KOPT-K1 (cell line): ENCODE data around the gene LCE4A.
"Not testable (repeated sequence)": the region's sequence is repeated elsewhere in the genome, so short reads cannot be mapped to it uniquely, and the experiment has no call there.

ENCODE experiments used
- H3K27ac ChIP-seq: fragments of 200-600 bp; sonication (generic); 2 replicates; pipeline ENCODE4 v1.5.1; 2016; ENCODE audit warnings: antibody characterized with exemption, mild to moderate bottlenecking, low read depth, low read length; ENCODE audit not compliant: poor library complexity, severe bottlenecking
- H3K36me3 ChIP-seq: fragments of 200-600 bp; sonication (generic); 2 replicates; pipeline ENCODE4 v1.5.1; 2017; ENCODE audit warnings: antibody characterized with exemption, mild to moderate bottlenecking, low read length, moderate library complexity; ENCODE audit not compliant: insufficient read depth
- H3K9me3 ChIP-seq: fragments of 200-600 bp; sonication (generic); 2 replicates; pipeline ENCODE4 v1.5.1; 2017; ENCODE audit warnings: antibody characterized with exemption, low read length, mild to moderate bottlenecking; ENCODE audit not compliant: insufficient read depth, poor library complexity, severe bottlenecking

Gene LCE4A, protein sequence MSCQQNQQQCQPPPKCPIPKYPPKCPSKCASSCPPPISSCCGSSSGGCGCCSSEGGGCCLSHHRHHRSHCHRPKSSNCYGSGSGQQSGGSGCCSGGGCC

DNA sequence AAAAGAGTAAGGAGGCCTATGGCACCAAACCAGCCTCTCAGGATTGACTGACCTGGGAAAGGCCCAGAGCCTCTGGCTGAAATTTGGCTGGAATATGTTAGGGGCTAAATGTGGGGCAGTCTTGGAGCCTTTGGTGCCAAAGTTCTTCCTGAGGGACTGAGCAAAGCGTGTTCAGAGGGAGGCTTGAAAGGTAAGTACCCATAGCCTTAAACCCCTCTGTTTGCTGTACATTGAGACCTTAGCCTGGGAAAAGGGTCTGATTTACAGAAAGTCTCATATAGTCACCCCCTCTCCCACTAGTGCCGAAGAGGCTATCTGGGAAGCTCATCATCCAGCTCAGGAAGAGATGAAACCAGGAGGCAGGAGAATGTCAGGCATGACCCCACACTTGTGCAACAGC, at the start of gene LCE4A:
Gene LCE4A (plus strand): TSS at position 301 of the 400 bp plus-strand sequence. CDS start 916 bp downstream, outside the sequence.
- Histone ChIP-seq H3K36me3 (no peaks in the 10 kb centered on the region), H3K27ac (no peak within 1 kb of the TSS), H3K9me3 (no peaks in the 10 kb centered on the region)

DNA sequence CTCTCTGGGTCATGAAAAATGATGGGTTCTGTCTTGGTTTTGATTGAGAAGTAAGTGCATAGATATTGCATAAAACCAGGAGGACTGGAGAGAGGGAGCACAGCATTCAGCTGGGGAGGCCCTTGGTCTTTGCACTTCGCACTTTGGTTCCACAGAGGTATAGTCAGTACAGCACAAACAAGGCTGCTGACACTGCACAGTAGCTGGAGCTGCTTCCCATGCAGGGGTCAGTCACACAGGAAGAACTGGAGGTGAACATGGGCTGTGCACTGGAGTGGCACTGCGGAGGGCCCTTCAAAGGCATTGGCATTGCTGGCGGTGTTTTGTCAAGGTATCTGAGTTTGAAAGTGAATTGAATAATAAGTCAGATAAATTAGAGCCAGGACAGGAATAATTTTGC, 49.3 kb upstream of the LCE4A start:
- H3K27ac ChIP-seq, result no peak overlapping the region
- H3K36me3 ChIP-seq, result no peaks in the 10 kb centered on the region
- H3K9me3 ChIP-seq, result no peaks in the 10 kb centered on the region

DNA sequence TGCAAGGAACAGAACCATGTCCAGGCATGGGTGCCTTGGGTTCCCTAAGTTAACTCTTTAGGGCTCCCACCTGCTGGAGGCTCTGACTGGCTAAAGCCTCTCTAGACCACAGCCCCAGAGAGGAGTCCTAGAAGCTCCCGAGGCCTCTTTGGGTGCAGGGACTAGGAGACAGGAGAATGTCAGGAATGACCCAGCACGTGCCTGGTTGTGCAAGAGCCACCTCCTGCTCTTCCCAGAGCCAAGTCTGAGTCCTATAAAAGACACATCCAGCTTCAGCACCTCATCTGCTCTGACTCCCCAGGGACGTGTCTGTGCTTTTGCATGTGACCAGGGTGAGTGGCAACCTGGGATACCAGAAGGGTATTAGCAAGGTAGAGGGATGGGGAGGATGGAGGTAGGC, 44.9 kb upstream of the LCE4A start, which contains the start of gene LCE2D:
Gene LCE2D (plus strand): TSS at position 283 of the 400 bp plus-strand sequence. CDS start 726 bp downstream, outside the sequence.
- Histone ChIP-seq H3K9me3 (no peaks in the 10 kb centered on the region), H3K36me3 (no peaks in the 10 kb centered on the region), H3K27ac (no peak within 1 kb of the TSS)

DNA sequence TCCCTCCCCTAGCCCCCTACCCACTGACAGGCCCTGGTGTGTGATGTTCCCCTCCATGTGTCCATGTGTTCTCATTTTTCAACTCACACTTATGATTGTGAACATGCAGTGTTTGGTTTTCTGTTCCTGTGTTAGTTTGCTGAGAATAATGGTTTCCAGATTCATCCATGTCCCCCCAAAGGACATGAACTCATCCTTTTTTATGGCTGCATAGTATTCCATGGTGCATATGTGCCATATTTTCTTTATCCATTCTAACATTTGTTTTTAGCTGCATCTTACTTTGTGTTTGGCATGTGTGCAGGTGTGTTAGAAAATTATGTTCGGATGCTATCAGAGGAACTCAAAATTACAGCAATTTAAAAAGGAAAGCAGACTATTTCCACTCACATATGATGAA, 41.8 kb upstream of the LCE4A start:
- H3K36me3 ChIP-seq, H3K27ac ChIP-seq, H3K9me3 ChIP-seq: not testable (repeated sequence)

DNA sequence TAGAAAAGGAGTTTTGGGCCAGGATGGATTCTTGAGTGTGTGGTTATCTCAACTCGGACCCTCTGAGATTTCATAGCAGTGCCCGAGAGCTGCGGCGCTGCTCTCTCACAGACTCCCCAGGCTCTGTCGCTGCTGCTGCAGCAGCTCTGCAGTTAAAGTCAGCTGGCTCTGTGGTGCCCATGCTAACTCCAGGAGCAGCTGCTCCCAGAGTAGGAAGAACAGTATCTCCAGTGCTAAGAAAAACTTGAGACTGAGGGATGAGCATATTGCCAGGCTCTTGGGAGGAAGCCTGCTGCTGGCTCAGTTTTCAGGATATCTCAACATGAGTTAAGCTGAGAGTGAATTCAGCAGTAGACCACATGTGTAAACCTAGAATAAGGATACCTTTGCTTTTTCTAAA, 40.3 kb upstream of the LCE4A start:
- Histone ChIP-seq H3K27ac (no peak overlapping the region), H3K36me3 (no peaks in the 10 kb centered on the region), H3K9me3 (no peaks in the 10 kb centered on the region)

DNA sequence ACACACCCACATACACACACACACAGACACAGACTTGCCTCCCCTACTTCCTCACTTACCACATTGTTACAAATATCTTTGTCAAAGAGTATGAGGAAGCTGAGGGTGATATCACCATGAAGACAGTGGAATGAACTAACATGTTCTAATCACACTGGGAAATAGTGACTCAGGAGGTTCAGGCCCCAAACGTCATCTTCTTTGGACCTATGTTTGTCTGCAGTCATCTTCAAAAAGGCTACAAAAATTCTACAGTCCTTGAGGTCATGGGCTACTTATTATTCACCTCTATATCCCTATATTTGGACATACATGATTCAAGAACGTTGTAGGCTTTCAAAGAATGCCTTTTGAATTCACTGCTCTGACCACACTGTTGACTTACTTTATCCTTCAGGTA, 34.9 kb upstream of the LCE4A start:
- no peaks in the 10 kb centered on the region for H3K36me3 ChIP-seq
- no peaks in the 10 kb centered on the region for H3K9me3 ChIP-seq
- H3K27ac ChIP-seq, result no peak overlapping the region

DNA sequence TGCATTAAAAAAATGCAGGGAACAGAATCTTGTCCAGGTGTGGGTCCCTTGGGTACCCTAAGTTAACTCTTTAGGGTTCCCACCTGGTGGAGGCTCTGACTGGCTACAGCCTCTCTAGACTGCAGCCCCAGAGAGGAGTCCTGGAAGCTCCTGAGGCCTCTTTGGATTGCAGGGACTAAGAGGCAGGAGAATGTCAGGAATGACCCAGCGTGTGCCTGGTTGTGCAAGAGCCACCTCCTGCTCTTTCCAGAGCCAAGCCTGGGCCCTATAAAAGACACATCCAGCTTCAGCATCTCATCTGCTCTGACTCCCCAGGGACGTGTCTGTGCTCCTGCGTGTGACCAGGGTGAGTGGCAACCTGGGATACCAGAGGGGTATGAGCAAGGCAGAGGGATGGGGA, 33.0 kb upstream of the LCE4A start, which contains the start of gene LCE2C:
Gene LCE2C (plus strand): TSS at position 297 of the 400 bp plus-strand sequence. CDS start 737 bp downstream, outside the sequence.
- H3K27ac ChIP-seq, H3K9me3 ChIP-seq, H3K36me3 ChIP-seq: not testable (repeated sequence)

DNA sequence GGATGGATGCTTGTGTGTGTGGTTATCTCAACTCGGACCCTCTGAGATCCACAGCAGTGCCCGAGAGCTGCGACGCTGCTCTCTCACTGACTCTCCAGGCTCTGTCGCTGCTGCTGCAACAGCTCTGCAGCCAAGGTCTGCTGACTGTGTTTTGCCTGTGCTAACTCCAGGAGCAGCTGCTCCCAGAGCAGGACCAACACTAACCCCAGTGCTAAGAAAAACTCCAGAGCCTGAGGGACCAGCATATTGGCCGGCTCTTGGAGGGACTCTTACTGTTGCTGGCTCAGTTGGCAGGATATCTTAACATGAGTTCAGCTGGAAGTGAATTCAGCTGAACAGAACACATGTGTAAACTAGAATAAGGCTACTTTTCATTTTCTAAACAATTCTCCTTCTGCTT, 28.5 kb upstream of the LCE4A start:
- Histone ChIP-seq H3K36me3 (no peaks in the 10 kb centered on the region), H3K27ac (no peak overlapping the region), H3K9me3 (no peaks in the 10 kb centered on the region)

DNA sequence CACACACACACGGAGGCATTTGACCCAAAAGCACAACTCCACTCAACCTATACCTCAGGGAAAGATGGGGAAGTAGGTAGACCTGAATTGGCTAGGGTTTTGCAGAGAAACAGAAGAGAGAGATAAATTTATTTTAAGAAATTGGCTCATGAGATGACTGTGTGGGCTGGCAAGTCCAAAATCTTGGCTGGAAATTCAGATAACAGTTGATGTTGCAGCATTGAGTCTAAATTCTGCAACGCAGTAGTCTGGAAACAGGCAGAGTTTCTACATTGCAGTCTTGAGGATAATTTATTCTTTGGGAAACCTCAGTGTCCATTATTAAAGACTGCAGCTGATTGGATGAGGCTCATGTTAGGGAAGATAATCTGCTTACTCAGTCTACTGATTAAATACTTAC, 26.3 kb upstream of the LCE4A start:
- no peak overlapping the region for H3K27ac ChIP-seq
- no peaks in the 10 kb centered on the region for H3K9me3 ChIP-seq
- H3K36me3 ChIP-seq, result no peaks in the 10 kb centered on the region

DNA sequence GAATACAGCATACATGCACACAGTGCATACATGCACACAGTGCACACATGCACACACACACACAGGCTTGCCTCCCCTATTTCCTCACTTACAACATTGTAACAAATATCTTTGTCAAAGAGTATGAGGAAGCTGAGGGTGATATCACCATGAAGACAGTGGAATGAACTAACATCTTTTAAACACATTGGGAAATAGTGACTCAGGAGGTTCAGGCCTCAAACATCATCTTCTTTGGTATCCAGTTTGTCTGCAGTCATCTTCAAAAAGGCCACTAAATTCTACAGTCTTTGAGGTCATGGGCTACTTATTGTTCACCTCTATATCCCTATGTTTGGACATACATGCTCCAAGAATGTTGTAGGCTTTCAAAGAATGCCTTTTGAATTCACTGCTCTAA, 24.1 kb upstream of the LCE4A start:
- Histone ChIP-seq H3K9me3 (no peaks in the 10 kb centered on the region), H3K27ac (no peak overlapping the region), H3K36me3 (no peaks in the 10 kb centered on the region)

DNA sequence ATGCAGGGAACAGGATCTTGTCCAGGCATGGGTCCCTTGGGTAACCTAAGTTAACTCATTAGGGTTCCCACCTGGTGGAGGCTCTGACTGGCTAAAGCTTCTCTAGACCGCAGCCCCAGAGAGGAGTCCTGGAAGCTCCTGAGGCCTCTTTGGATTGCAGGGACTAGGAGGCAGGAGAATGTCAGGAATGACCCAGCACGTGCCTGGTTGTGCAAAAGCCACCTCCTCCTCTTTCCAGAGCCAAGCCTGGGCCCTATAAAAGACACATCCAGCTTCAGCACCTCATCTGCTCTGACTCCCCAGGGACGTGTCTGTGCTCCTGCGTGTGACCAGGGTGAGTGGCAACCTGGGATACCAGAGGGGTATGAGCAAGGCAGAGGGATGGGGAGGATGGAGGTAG, 22.1 kb upstream of the LCE4A start, which contains the start of gene LCE2B:
Gene LCE2B (plus strand): TSS at position 301 of the 400 bp plus-strand sequence. CDS start 721 bp downstream, outside the sequence.
- not testable (repeated sequence) for H3K27ac ChIP-seq, H3K9me3 ChIP-seq, H3K36me3 ChIP-seq

DNA sequence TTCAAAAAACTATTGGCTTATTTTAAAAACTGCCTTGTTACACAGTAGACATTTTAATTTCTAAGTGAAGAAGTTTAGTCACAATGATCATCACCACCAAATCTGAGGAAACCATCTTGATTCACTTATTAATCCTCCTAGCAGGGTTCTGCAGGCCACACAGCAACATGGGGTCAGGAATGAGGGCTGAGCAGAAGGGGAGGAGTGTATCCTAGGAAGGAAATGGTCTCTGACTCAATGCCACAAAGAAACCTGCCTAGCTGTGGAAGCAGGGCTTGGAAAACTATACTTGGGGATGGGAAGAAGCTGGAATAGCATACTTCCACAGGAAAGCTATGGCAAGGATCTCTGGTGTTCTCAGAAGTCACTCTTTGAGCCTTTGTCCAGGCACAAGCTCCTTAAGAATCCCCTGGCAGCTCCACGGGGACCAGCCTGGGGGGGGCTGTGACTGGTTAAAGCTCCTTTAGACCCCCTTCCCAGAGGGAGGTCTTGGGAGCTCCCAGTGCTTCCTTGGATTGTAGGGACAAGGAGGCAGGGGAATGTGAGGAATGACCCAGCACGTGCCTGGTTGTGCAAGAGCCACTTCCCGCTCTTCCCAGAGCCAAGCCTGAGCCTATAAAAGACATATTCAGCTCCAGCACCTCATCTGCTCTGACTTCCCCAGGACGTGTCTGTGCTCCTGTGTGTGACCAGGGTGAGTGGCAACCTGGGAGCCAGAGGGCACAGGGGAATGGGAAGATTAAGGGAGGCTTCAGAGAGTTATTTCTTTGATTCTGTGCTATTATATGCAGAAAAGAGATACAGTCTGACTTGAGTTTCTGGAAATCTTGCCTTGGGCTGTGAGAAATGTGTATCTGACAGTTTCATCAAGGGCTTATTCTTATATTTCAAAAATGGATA, 10.0 kb upstream of the LCE4A start, which contains the start of gene LCE2A:
Gene LCE2A (plus strand): TSS at position 645 of the 900 bp plus-strand sequence. CDS start 557 bp downstream, outside the sequence.
- Histone ChIP-seq H3K27ac (no peak within 1 kb of the TSS), H3K36me3 (no peaks in the 10 kb centered on the region), H3K9me3 (no peaks in the 10 kb centered on the region)

DNA sequence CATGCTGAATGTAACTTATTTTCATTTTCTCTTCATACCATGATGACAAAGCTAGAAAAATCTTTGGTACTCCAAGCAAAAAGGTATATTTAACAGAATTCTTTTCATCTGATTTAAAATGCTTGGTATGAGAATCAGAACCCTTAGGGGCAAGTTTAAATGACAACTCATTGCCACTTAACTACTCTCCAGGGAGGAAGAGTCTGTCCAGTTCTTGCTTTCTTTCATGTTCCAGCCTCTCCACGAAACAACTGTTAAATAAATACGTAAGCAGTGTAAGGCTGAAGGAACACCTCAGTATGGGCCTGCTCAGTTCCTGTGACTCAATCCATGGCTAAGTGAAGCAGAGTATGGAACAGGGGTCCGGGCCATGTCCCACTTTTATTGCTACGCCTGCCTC, 8.2 kb upstream of the LCE4A start:
- Histone ChIP-seq H3K9me3 (no peaks in the 10 kb centered on the region), H3K27ac (no peak overlapping the region), H3K36me3 (no peaks in the 10 kb centered on the region)

DNA sequence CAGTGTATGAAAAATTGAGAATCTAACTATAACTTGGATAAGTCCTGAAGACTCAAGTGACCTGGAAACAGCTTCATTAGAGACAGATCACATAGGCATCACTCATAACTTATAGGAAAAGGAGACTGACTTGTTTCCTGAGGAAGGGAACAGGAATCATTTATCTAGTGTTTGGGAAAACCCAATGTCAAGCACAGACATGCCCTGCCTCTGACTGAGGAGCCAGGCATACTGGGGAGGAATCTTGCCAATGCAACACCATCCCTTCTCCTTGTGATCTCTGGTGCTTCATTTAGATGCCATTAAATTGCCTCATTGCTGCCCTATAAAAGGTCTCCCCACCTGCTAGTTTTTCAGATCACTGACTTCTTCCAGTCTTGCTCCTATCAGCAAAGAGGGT, 10.3 kb downstream of the LCE4A start:
- Histone ChIP-seq H3K9me3 (no peaks in the 10 kb centered on the region), H3K27ac (no peak overlapping the region), H3K36me3 (no peaks in the 10 kb centered on the region)

DNA sequence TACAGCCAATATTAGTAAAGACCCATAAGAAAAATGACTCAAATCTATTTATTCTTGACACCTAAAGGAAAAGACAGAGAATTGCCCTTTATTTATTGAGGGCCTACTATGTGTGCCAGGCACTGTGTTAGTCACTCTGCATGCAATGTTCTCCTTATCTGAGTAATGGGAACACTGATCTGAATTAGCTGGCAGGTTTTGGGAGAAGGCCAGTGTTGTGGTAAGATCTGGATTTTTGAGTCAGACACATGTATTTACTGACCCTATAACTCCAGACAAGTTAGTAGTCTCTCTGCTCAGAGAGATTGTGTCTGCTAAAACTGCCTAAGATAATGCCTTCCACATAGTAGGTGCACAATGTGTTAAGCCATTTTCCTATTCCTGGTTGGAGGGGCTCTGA, 17.3 kb downstream of the LCE4A start:
- H3K27ac ChIP-seq, result no peak overlapping the region
- H3K36me3 ChIP-seq, result no peaks in the 10 kb centered on the region
- no peaks in the 10 kb centered on the region for H3K9me3 ChIP-seq
